GM23338 (cell line): ENCODE results near the gene ACTL6B.

Experiments used
- EZH2phosphoT487 ChIP-seq: fragments of 200-600 bp; sonication (generic); IDR thresholded peaks from one replicate; pipeline ENCODE4 v1.8.1; 2018; ENCODE audit warnings: antibody characterized with exemption; ENCODE audit not compliant: unreplicated experiment
- POLR2AphosphoS5 ChIP-seq: IDR thresholded peaks from 2 replicates; pipeline ENCODE4 v1.6.1; 2016; ENCODE audit warnings: antibody characterized with exemption, low read depth
- TF ChIP-seq, protein P1 (sequence below), 2 experiments: fragments of 200-600 bp in 1 of 2; sonication (generic) in 1 of 2; conservative IDR thresholded peaks; 2 replicates each; pipeline versions ENCODE4 v1.5.1 to v1.6.1; 2016 to 2017; ENCODE audit warnings: antibody characterized with exemption in 2 of 2, low read depth in 2 of 2, mild to moderate bottlenecking in 2 of 2, moderate library complexity in 1 of 2
- TF ChIP-seq, protein P2 (sequence below): IDR thresholded peaks from one replicate; pipeline ENCODE4 v1.6.1; 2018; ENCODE audit warnings: antibody characterized with exemption; ENCODE audit not compliant: unreplicated experiment

DNA sequence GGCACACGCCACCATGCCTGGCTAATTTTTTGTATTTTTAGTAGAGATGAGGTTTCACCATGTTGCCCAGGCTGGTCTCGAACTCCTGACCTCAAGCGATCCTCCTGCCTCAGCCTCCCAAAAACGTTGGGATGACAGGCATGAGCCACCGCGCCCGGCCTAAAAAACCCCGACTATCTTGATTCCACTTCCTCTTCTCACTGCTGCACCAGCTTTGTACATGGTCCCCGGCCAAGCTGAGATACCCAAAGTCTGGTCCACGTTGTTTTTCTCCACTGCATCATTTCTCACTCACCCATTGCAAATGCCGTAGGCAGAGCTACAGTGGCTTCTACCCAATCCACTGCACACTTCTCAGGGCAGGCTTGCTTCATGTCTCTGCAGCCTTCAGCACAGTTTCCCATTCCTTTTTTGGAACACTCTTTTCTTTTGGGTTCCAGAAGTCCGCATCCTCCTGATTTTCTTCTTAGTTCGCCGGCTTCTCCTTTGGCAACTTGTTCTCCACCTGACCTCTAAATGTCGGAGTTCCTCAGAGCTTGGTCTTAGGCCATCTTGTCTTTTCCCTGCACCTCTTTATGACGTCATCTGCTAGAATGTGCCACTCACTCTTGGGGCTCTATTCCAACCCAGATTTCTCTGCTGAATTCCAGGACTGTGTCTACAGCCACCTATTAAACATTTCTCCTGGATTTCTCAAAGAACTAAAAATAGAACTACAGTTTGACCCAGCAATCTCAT is 11.3 kb upstream of the ACTL6B start:
- TF ChIP-seq, protein P1, sequence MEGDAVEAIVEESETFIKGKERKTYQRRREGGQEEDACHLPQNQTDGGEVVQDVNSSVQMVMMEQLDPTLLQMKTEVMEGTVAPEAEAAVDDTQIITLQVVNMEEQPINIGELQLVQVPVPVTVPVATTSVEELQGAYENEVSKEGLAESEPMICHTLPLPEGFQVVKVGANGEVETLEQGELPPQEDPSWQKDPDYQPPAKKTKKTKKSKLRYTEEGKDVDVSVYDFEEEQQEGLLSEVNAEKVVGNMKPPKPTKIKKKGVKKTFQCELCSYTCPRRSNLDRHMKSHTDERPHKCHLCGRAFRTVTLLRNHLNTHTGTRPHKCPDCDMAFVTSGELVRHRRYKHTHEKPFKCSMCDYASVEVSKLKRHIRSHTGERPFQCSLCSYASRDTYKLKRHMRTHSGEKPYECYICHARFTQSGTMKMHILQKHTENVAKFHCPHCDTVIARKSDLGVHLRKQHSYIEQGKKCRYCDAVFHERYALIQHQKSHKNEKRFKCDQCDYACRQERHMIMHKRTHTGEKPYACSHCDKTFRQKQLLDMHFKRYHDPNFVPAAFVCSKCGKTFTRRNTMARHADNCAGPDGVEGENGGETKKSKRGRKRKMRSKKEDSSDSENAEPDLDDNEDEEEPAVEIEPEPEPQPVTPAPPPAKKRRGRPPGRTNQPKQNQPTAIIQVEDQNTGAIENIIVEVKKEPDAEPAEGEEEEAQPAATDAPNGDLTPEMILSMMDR (conservative IDR thresholded peaks at IDR 0.05; ENCODE audit: low read depth in 2 of 2) = no peak
- no peak for TF ChIP-seq POLR2AphosphoS5
- no peak for TF ChIP-seq EZH2phosphoT487
- TF ChIP-seq, protein P2, sequence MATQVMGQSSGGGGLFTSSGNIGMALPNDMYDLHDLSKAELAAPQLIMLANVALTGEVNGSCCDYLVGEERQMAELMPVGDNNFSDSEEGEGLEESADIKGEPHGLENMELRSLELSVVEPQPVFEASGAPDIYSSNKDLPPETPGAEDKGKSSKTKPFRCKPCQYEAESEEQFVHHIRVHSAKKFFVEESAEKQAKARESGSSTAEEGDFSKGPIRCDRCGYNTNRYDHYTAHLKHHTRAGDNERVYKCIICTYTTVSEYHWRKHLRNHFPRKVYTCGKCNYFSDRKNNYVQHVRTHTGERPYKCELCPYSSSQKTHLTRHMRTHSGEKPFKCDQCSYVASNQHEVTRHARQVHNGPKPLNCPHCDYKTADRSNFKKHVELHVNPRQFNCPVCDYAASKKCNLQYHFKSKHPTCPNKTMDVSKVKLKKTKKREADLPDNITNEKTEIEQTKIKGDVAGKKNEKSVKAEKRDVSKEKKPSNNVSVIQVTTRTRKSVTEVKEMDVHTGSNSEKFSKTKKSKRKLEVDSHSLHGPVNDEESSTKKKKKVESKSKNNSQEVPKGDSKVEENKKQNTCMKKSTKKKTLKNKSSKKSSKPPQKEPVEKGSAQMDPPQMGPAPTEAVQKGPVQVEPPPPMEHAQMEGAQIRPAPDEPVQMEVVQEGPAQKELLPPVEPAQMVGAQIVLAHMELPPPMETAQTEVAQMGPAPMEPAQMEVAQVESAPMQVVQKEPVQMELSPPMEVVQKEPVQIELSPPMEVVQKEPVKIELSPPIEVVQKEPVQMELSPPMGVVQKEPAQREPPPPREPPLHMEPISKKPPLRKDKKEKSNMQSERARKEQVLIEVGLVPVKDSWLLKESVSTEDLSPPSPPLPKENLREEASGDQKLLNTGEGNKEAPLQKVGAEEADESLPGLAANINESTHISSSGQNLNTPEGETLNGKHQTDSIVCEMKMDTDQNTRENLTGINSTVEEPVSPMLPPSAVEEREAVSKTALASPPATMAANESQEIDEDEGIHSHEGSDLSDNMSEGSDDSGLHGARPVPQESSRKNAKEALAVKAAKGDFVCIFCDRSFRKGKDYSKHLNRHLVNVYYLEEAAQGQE = no peak
